ENCODE data around the gene DDIT3.

DNA sequence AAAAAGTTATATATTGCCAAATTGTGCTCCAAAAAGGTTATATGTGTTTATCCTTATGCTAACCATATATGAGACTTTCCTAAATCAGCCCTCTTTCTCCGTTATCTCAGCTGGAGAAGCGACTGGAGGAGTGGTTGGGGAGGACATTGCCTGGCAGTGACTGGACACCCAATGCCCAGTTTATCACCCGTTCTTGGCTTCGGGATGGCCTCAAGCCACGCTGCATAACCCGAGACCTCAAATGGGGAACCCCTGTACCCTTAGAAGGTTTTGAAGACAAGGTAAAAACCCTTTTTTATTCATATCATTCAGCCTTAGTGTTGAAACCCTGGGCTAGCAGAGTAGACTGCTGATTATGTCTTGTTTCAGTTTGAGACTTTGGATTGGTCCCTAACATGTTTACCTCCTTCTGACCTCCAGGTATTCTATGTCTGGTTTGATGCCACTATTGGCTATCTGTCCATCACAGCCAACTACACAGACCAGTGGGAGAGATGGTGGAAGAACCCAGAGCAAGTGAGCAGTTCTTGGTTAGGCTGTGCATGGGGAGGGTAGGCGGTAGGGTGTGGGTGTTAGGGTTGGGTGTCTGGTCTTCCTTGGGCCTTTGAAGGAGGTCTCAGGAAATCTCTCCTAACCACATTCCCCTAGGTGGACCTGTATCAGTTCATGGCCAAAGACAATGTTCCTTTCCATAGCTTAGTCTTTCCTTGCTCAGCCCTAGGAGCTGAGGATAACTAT is 8.6 kb downstream of the DDIT3 start:
- TF ChIP-seq, protein P1, sequence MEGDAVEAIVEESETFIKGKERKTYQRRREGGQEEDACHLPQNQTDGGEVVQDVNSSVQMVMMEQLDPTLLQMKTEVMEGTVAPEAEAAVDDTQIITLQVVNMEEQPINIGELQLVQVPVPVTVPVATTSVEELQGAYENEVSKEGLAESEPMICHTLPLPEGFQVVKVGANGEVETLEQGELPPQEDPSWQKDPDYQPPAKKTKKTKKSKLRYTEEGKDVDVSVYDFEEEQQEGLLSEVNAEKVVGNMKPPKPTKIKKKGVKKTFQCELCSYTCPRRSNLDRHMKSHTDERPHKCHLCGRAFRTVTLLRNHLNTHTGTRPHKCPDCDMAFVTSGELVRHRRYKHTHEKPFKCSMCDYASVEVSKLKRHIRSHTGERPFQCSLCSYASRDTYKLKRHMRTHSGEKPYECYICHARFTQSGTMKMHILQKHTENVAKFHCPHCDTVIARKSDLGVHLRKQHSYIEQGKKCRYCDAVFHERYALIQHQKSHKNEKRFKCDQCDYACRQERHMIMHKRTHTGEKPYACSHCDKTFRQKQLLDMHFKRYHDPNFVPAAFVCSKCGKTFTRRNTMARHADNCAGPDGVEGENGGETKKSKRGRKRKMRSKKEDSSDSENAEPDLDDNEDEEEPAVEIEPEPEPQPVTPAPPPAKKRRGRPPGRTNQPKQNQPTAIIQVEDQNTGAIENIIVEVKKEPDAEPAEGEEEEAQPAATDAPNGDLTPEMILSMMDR (IDR thresholded peaks at IDR 0.05; ENCODE audit: low read depth, low read length, poor library complexity, severe bottlenecking), result no peak
- TF ChIP-seq EZH2phosphoT487 (IDR thresholded peaks at IDR 0.05; ENCODE audit: borderline replicate concordance, low read length), result no peak

All from DOHH2 (cell line).